Measurements from ENCODE around the gene LOXL1. TPM values are rescaled to one million over a fixed set of nuclear protein-coding genes. Genes with fewer than 3 reads are reported as not detected.

LOXL1 gene
- total RNA-seq, 3 donors from 2014 or later = 5.6 to 11.3 (median 10.8) TPM

- DNase-seq (ENCODE audit: low spot score in 2 of 2) = peak; percentile 88
- Histone ChIP-seq H3K4me1 (peaks cover 15 to 34% of the 10 kb centered on the region in 2 donors), H3K4me3 (peak within 1 kb of the TSS; percentile 80 to 96 (median 89)), H3K9me3 (no peaks in the 10 kb centered on the region), H3K27me3 (no peaks in the 10 kb centered on the region), H3K36me3 (no peaks in the 10 kb centered on the region), H3K27ac (peak within 1 kb of the TSS; percentile 88 to 98)
- intact Hi-C loops (cut with DNase I; ENCODE audit: low total_unique reads) = no loop called here
- TF ChIP-seq POLR2A (IDR thresholded peaks at IDR 0.05) = no peak
- TF ChIP-seq CTCF (IDR thresholded peaks at IDR 0.05) = peak; percentile 31 to 94 (median 62)
- TF ChIP-seq POLR2AphosphoS5 (IDR thresholded peaks at IDR 0.05) = peak in 2 of 3 donors; percentile 68 to 70
These were observed 65.7 kb downstream of the LOXL1 start, which contains the start of gene STOML1 for GRCh38 chr15:73991726-73992593. TSS of gene STOML1 (minus strand) at chr15:73992295. CDS start at chr15:73992223, 72 bp downstream.

- peak overlapping the region; percentile 88 to 98 for H3K27ac ChIP-seq
- no peak for DNase-seq (ENCODE audit: low spot score in 2 of 2)
- H3K27me3 ChIP-seq = no peaks in the 10 kb centered on the region
- TF ChIP-seq POLR2A (IDR thresholded peaks at IDR 0.05) = no peak
- TF ChIP-seq POLR2AphosphoS5 (IDR thresholded peaks at IDR 0.05) = no peak
- TF ChIP-seq CTCF (IDR thresholded peaks at IDR 0.05) = no peak
- peaks cover 15 to 34% of the 10 kb centered on the region in 2 donors for H3K4me1 ChIP-seq
- H3K36me3 ChIP-seq = no peaks in the 10 kb centered on the region
- peak overlapping the region; percentile 73 to 89 (median 80) for H3K4me3 ChIP-seq
- intact Hi-C loops (cut with DNase I; ENCODE audit: low total_unique reads) = no loop called here
- H3K9me3 ChIP-seq = no peaks in the 10 kb centered on the region
These were observed 66.3 kb downstream of the LOXL1 start for GRCh38 chr15:73992594-73992898.

- Histone ChIP-seq H3K27ac (peak overlapping the region; percentile 97 to 98), H3K9me3 (no peaks in the 10 kb centered on the region), H3K27me3 (no peaks in the 10 kb centered on the region), H3K36me3 (no peaks in the 10 kb centered on the region), H3K4me1 (peaks cover 15 to 28% of the 10 kb centered on the region in 2 donors), H3K4me3 (peak overlapping the region in 2 of 3 donors; percentile 86 to 96)
- intact Hi-C loops (cut with DNase I; ENCODE audit: low total_unique reads) = no loop called here
- TF ChIP-seq POLR2AphosphoS5 (IDR thresholded peaks at IDR 0.05) (no peak), CTCF (IDR thresholded peaks at IDR 0.05) (no peak), POLR2A (IDR thresholded peaks at IDR 0.05) (no peak)
- DNase-seq (ENCODE audit: low spot score in 2 of 2) = no peak
These were observed 67.1 kb downstream of the LOXL1 start for GRCh38 chr15:73993211-73993994.

- DNase-seq (ENCODE audit: low spot score in 2 of 2) = peak; percentile 95 to 96
- intact Hi-C loops (cut with DNase I; ENCODE audit: low total_unique reads) = no loop called here
- peak within 1 kb of the TSS; percentile 97 to 98 for H3K27ac ChIP-seq
- TF ChIP-seq POLR2A (IDR thresholded peaks at IDR 0.05) (no peak), POLR2AphosphoS5 (IDR thresholded peaks at IDR 0.05) (peak in 2 of 3 donors; percentile 22 to 62), CTCF (IDR thresholded peaks at IDR 0.05) (no peak)
- no peaks in the 10 kb centered on the region for H3K27me3 ChIP-seq
- peak within 1 kb of the TSS; percentile 86 to 96 (median 93) for H3K4me3 ChIP-seq
- H3K36me3 ChIP-seq = no peaks in the 10 kb centered on the region
- peaks cover 15 to 26% of the 10 kb centered on the region in 2 donors for H3K4me1 ChIP-seq
- H3K9me3 ChIP-seq = no peaks in the 10 kb centered on the region
These were observed 68.2 kb downstream of the LOXL1 start, which contains the start of gene PML for GRCh38 chr15:73994413-73994883. TSS of gene PML (plus strand) at chr15:73994716. CDS start at chr15:73994813, 97 bp downstream.

Measured in breast epithelium (tissue), 4 donors.